HCT116 (cell line): ENCODE data around the gene TNRC6C. TPM values are rescaled to one million over a fixed set of nuclear protein-coding genes. Genes with fewer than 3 reads are reported as not detected.

Experiments used
- ATAC-seq: fragments of 200-7000 bp; cut with Tn5 transposase; 2 replicates; pipeline ENCODE4 v1.9.1; 2020; ENCODE audit warnings: mild to moderate bottlenecking, moderate library complexity
- BruUV-seq: library from RNA; stranded (reverse); fragments of 400-500 nt; replicated peaks from 2 replicates; lab custom pipeline; 2021; lab: Mats Ljungman, UMichigan
- CTCF ChIA-PET: fragments of 300-600 bp; sonication (Branson Sonifier 250); formaldehyde crosslinking; loops from one replicate; lab custom pipeline; 2021; ENCODE audit warnings: antibody characterized with exemption; lab: Charles Lee
- POLR2A ChIA-PET: fragments of 300-600, 350-600 bp; sonication (Branson Sonifier 250); formaldehyde crosslinking; loops from one replicate; lab custom pipeline; 2021; ENCODE audit warnings: antibody characterized with exemption; lab: Charles Lee
- RAD21 ChIA-PET, 2 experiments: fragments of 300-600 bp; sonication (Branson Sonifier 250); formaldehyde crosslinking; loops; one replicate each; lab custom pipeline; 2023; ENCODE audit warnings: low total read pairs in 2 of 2; ENCODE audit not compliant: uncharacterized antibody in 2 of 2, unreplicated experiment in 2 of 2, low non-redundant PET in 1 of 2; lab: Charles Lee
- DNase-seq: peaks from one replicate; pipeline ENCODE4 v3.0.0-alpha.2; 2010; ENCODE audit warnings: low read depth, low spot score
- H2AFZ ChIP-seq: fragments of 200-600 bp; shearing (Covaris generic), sonication (generic); 2 replicates; pipeline ENCODE4 v1.6.1; 2017; ENCODE audit warnings: low read depth, mixed run types, mixed read lengths, antibody characterized with exemption, low read length; ENCODE audit not compliant: poor library complexity, severe bottlenecking
- H3K27ac ChIP-seq: 2 replicates; pipeline ENCODE4 v1.5.1; 2012; ENCODE audit warnings: low read depth, low read length
- H3K27me3 ChIP-seq: fragments of 200-600 bp; sonication (generic); 2 replicates; pipeline ENCODE4 v1.6.1; 2016; ENCODE audit warnings: mixed run types, low read length, mixed read lengths; ENCODE audit not compliant: insufficient read depth
- H3K36me3 ChIP-seq, 2 experiments: fragments of 200-500 bp in 1 of 2; fragments of 200-600 bp in 1 of 2; sonication (Bioruptor generic) in 1 of 2; sonication (generic) in 1 of 2; 2 replicates each; pipeline versions ENCODE4 v1.5.1 to v1.6.1; 2014 to 2016; ENCODE audit warnings: low read length in 2 of 2, inconsistent platforms in 1 of 2, mixed read lengths in 1 of 2, mixed run types in 1 of 2; ENCODE audit not compliant: insufficient read depth in 2 of 2, control insufficient read depth in 1 of 2
- H3K4me1 ChIP-seq, 2 experiments: fragments of 200-600 bp in 1 of 2; sonication (generic) in 1 of 2; 2 replicates each; pipeline versions ENCODE4 v1.5.1 to v1.6.1; 2012 to 2017; ENCODE audit warnings: low read length in 2 of 2, inconsistent platforms in 1 of 2, mild to moderate bottlenecking in 1 of 2, mixed read lengths in 1 of 2, mixed run types in 1 of 2, moderate library complexity in 1 of 2; ENCODE audit not compliant: insufficient read depth in 2 of 2, control insufficient read depth in 1 of 2
- H3K4me2 ChIP-seq: fragments of 200-600 bp; sonication (generic); 2 replicates; pipeline ENCODE4 v1.6.1; 2017; ENCODE audit warnings: mixed run types, low read length, mixed read lengths
- H3K4me3 ChIP-seq, 2 experiments: fragments of 200-600 bp in 1 of 2; sonication (generic) in 1 of 2; replicated peaks in 1 of 2; 2 replicates each; pipeline ENCODE4 v1.5.1; 2011 to 2016; ENCODE audit warnings: low read length in 2 of 2, control low read depth in 1 of 2, low read depth in 1 of 2, mild to moderate bottlenecking in 1 of 2, mixed read lengths in 1 of 2, mixed run types in 1 of 2
- H3K79me2 ChIP-seq: fragments of 200-600 bp; sonication (generic); 2 replicates; pipeline ENCODE4 v1.6.1; 2017; ENCODE audit warnings: mild to moderate bottlenecking, mixed run types, low read length, moderate library complexity, mixed read lengths; ENCODE audit not compliant: insufficient read depth
- H3K9ac ChIP-seq: fragments of 200-600 bp; sonication (generic); 2 replicates; pipeline ENCODE4 v1.6.1; 2016; ENCODE audit warnings: low read length, mixed read lengths
- H3K9me2 ChIP-seq: fragments of 200-600 bp; sonication (generic), shearing (Covaris generic); 2 replicates; pipeline ENCODE4 v1.6.1; 2017; ENCODE audit warnings: mixed run types, mild to moderate bottlenecking, moderate library complexity; ENCODE audit not compliant: insufficient read depth
- H3K9me3 ChIP-seq, 2 experiments: fragments of 200-500 bp in 1 of 2; fragments of 200-600 bp in 1 of 2; sonication (Bioruptor generic) in 1 of 2; sonication (generic) in 1 of 2; 2 replicates each; pipeline ENCODE4 v1.6.1; 2014 to 2017; ENCODE audit warnings: low read length in 2 of 2, mixed read lengths in 2 of 2, inconsistent platforms in 1 of 2, low read depth in 1 of 2, mild to moderate bottlenecking in 1 of 2, mixed run types in 1 of 2, moderate library complexity in 1 of 2; ENCODE audit not compliant: control insufficient read depth in 1 of 2, insufficient read depth in 1 of 2
- H4K20me1 ChIP-seq: fragments of 200-600 bp; sonication (generic), shearing (Covaris generic); 2 replicates; pipeline ENCODE4 v1.6.1; 2017; ENCODE audit warnings: mixed run types, mild to moderate bottlenecking, moderate library complexity; ENCODE audit not compliant: insufficient read depth
- CBX3 ChIP-seq: IDR thresholded peaks from 2 replicates; pipeline ENCODE4 v1.6.1; 2012; ENCODE audit warnings: low read depth
- CEBPB ChIP-seq: IDR thresholded peaks from 2 replicates; pipeline ENCODE4 v1.6.1; 2012; ENCODE audit warnings: low read depth
- CTCF ChIP-seq, 3 experiments: fragments of 200-600 bp in 1 of 3; sonication (generic) in 1 of 3; IDR thresholded peaks in 2 of 3; conservative IDR thresholded peaks in 1 of 3; 2 replicates each; pipeline ENCODE4 v1.5.1; 2012 to 2017; ENCODE audit warnings: low read depth in 2 of 3, low read length in 2 of 3, antibody characterized with exemption in 1 of 3, borderline replicate concordance in 1 of 3, control low read depth in 1 of 3, mild to moderate bottlenecking in 1 of 3, mixed read lengths in 1 of 3, mixed run types in 1 of 3, moderate library complexity in 1 of 3; ENCODE audit not compliant: insufficient read depth in 1 of 3
- EGR1 ChIP-seq: IDR thresholded peaks from 2 replicates; pipeline ENCODE4 v1.6.1; 2012; ENCODE audit warnings: low read depth
- ELF1 ChIP-seq: IDR thresholded peaks from 2 replicates; pipeline ENCODE4 v1.6.1; 2012; ENCODE audit warnings: low read depth, borderline replicate concordance
- EZH2 ChIP-seq: fragments of 200-600 bp; sonication (generic); IDR thresholded peaks from 2 replicates; pipeline ENCODE4 v1.6.1; 2017; ENCODE audit warnings: antibody characterized with exemption, mixed run types
- EZH2phosphoT487 ChIP-seq: fragments of 200-600 bp; IDR thresholded peaks from 2 replicates; pipeline ENCODE4 v1.6.1; 2018; ENCODE audit warnings: antibody characterized with exemption, borderline replicate concordance
- FOSL1 ChIP-seq: IDR thresholded peaks from 2 replicates; pipeline ENCODE4 v1.6.1; 2012; ENCODE audit warnings: low read depth
- JUND ChIP-seq: IDR thresholded peaks from 2 replicates; pipeline ENCODE4 v1.6.1; 2012
- MAX ChIP-seq: IDR thresholded peaks from 2 replicates; pipeline ENCODE4 v1.6.1; 2012
- POLR2A ChIP-seq: IDR thresholded peaks from 2 replicates; pipeline ENCODE4 v1.7.0; 2011; ENCODE audit warnings: borderline replicate concordance; ENCODE audit not compliant: insufficient read depth, insufficient read length; ENCODE audit errors: extremely low read depth
- REST ChIP-seq: IDR thresholded peaks from 2 replicates; pipeline ENCODE4 v1.6.1; 2012; ENCODE audit warnings: low read depth
- SIN3A ChIP-seq: IDR thresholded peaks from 2 replicates; pipeline ENCODE4 v1.6.1; 2012; ENCODE audit warnings: low read depth
- SP1 ChIP-seq: IDR thresholded peaks from 2 replicates; pipeline ENCODE4 v1.6.1; 2012; ENCODE audit warnings: low read depth
- SRF ChIP-seq: IDR thresholded peaks from 2 replicates; pipeline ENCODE4 v1.6.1; 2012; ENCODE audit warnings: low read depth
- TCF7L2 ChIP-seq: IDR thresholded peaks from 2 replicates; pipeline ENCODE4 v1.7.0; 2011; ENCODE audit warnings: borderline replicate concordance, inconsistent platforms; ENCODE audit not compliant: insufficient read depth, insufficient read length; ENCODE audit errors: extremely low read depth
- YY1 ChIP-seq: IDR thresholded peaks from 2 replicates; pipeline ENCODE4 v1.6.1; 2011; ENCODE audit warnings: low read length, low read depth, moderate library complexity, mild to moderate bottlenecking; ENCODE audit not compliant: insufficient replicate concordance; ENCODE audit errors: extremely low read depth
- ZBTB33 ChIP-seq: IDR thresholded peaks from 2 replicates; pipeline ENCODE4 v1.6.1; 2011; ENCODE audit warnings: mild to moderate bottlenecking, low read length, moderate library complexity; ENCODE audit not compliant: insufficient replicate concordance; ENCODE audit errors: extremely low read depth
- ZFX ChIP-seq: fragments of 450-650 bp; IDR thresholded peaks from 2 replicates; pipeline ENCODE4 v1.6.1; 2017
- ZNF274 ChIP-seq: fragments of 200-500 bp; sonication (Bioruptor generic); IDR thresholded peaks from 2 replicates; pipeline ENCODE4 v1.6.1; 2014; ENCODE audit warnings: mild to moderate bottlenecking, low read depth, low read length, inconsistent platforms
- intact Hi-C: fragments of 100-400 bp; cut with micrococcal nuclease; formaldehyde crosslinking; loops from 2 replicates; pipeline ENCODE4 v1.10.0; 2022
- total RNA-seq: library from RNA; stranded (reverse); gene quantifications from one replicate; pipeline ENCODE4 v1.2.1, GENCODE V29; 2021; ENCODE audit not compliant: unreplicated experiment

The TNRC6C gene
- total RNA-seq, 1 experiment from 2014 or later: 23.4 TPM

GRCh38 chr17:78107457-78107856 lies 149.0 kb downstream of the TNRC6C start:
- no peaks in the 10 kb centered on the region for H3K9me3 ChIP-seq
- no peak for TF ChIP-seq EZH2phosphoT487
- no peak for TF ChIP-seq ZNF274
- no peak for TF ChIP-seq FOSL1
- TF ChIP-seq ZBTB33: no peak
- no peak for TF ChIP-seq MAX
- no peak for TF ChIP-seq CTCF (IDR thresholded peaks at IDR 0.05 in 2 of 3, conservative IDR thresholded peaks at IDR 0.05 in 1 of 3; ENCODE audit: borderline replicate concordance in 1 of 3, insufficient read depth in 1 of 3, low read depth in 2 of 3, low read length in 2 of 3)
- no peak for TF ChIP-seq SP1
- no peak for TF ChIP-seq POLR2A
- TF ChIP-seq REST: no peak
- no peak for TF ChIP-seq ELF1
- no peak for TF ChIP-seq JUND
- no peak for TF ChIP-seq EGR1
- TF ChIP-seq TCF7L2: no peak
- TF ChIP-seq ZFX: no peak
- TF ChIP-seq SRF: no peak
- TF ChIP-seq YY1: no peak
- no peak for TF ChIP-seq CBX3
- no peak for TF ChIP-seq SIN3A
- no peak for TF ChIP-seq CEBPB
- TF ChIP-seq EZH2: no peak
- intact Hi-C loops: no loop called here
- ChIA-PET POLR2A (no interaction called here), RAD21 (no interaction called here), CTCF (no interaction called here)
- H3K4me3 ChIP-seq: no peak overlapping the region
- ATAC-seq (no peak), DNase-seq (no peak)
- no peak overlapping the region for H3K4me2 ChIP-seq
- no peak overlapping the region for H3K27ac ChIP-seq
- no peaks in the 10 kb centered on the region for H3K27me3 ChIP-seq
- peaks cover 0 to 7% of the 10 kb centered on the region in 2 experiments; a peak in 1 of 4 replicates for H3K36me3 ChIP-seq
- no peaks in the 10 kb centered on the region for H3K9me2 ChIP-seq
- no TSS peak for BruUV-seq
- no peaks in the 10 kb centered on the region for H3K4me1 ChIP-seq
- H2AFZ ChIP-seq: no peak overlapping the region
- no peaks in the 10 kb centered on the region for H4K20me1 ChIP-seq
- H3K79me2 ChIP-seq: no peaks in the 10 kb centered on the region
- H3K9ac ChIP-seq: no peak overlapping the region
